IPS-NIHi7 (cell line): ENCODE results near the gene ZFAND6.
"Not testable (repeated sequence)": the region's sequence is repeated elsewhere in the genome, so short reads cannot be mapped to it uniquely, and the experiment has no call there.

Experiments
- DNase-seq: peaks from one replicate; pipeline ENCODE4 v3.0.0; 2012; ENCODE audit warnings: mixed read lengths; ENCODE audit errors: extremely low spot score

The ZFAND6 gene

GRCh38 chr15:80058851-80059785, at the start of gene ZFAND6:
ZFAND6 (plus strand) TSS chr15:80059676; CDS start chr15:80120345, 60,669 bp downstream.
- peak; percentile 97 for DNase-seq

DNA sequence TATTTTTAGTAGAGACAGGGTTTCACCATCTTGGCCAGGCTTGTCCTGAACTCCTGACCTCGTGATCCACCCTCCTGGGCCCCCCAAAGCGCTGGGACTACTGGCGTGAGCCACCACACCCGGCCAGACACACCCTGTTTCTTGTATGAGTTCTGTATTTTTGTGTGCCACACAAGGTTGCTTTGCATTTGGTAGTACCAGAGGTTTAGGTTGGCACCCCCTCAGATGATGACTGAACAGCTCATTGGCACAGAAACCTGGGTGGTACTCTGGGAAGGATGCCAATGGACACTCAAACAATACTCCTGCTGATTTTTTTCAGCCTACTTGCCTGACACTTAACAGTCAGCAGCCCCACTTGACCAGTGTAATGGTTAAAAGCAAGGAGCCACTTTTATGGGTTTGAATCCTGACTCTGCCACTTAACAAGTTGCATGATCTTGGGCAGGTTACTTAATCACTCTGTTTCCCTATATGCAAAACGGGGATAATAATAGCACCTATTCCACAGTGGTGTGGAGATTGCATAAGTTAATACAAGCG, 49.3 kb upstream of the ZFAND6 start:
- no peak for DNase-seq

GRCh38 chr15:80011041-80011523, 48.4 kb upstream of the ZFAND6 start:
- not testable (repeated sequence) for DNase-seq

DNA sequence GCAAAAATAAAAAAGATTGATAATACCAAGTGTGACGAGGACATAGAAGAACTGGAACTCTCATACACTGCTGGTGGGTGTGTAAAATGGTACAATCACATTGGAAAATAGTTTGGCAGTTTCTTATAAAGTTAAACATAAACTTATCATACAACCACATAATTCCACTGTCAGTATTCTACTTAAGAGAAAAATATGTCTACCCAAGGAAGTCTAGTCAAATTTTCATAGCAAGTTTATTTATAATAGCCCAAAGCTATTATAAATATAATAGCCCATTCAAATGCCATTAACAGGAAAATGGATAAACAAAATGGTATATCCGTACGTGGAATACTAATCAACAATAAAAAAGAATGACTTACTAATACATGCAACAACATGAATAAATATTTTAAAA, 47.9 kb upstream of the ZFAND6 start:
- no peak for DNase-seq

- DNase-seq, result no peak
Observed at GRCh38 chr15:80012060-80012726, 47.3 kb upstream of the ZFAND6 start.

DNA sequence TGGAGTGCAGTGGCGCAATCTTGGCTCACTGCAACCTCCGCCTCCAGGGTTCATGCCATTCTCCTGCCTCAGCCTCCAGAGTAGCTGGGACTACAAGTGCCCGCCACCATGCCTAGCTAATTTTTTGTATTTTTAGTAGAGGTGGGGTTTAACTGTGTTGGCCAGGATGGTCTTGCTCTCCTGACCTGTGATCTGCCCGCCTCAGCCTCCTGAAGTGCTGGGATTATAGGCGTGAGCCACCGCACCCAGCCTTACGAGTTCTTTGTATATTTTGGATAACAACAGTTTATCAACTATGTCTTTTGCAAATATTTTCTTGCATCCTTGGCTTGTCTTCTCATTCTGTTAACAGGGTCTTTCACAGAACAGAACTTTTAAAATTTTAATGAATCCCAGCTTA, 45.3 kb upstream of the ZFAND6 start:
- not testable (repeated sequence) for DNase-seq

GRCh38 chr15:80015156-80015555, 44.3 kb upstream of the ZFAND6 start:
- DNase-seq, result no peak

GRCh38 chr15:80016506-80016905, 43.0 kb upstream of the ZFAND6 start:
- DNase-seq, result not testable (repeated sequence)

GRCh38 chr15:80017139-80017538, 42.3 kb upstream of the ZFAND6 start:
- DNase-seq, result not testable (repeated sequence)

- no peak for DNase-seq
Observed at GRCh38 chr15:80019168-80019745, 40.2 kb upstream of the ZFAND6 start.

- not testable (repeated sequence) for DNase-seq
Observed at GRCh38 chr15:80020149-80020548, 39.3 kb upstream of the ZFAND6 start.

GRCh38 chr15:80020731-80021130, 38.7 kb upstream of the ZFAND6 start:
- DNase-seq, result no peak

DNA sequence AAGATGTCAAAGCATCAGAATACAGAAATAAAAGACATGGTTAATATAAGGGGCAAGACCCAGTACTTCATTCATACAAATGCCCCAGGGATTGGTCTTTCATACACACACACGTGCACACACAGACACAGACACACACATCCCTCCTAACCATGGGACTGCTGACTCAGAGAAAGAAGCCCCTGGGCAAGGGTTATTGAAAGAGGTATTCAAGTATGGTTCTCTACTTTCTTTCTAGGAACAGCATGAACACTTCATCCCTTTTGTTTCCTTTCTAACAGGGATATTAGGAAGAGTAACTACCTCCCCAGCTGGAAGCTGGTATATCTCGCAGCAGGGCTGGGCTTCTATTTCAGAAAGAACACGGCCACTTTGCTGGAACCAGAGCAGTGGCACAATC, 33.2 kb upstream of the ZFAND6 start:
- no peak for DNase-seq

DNA sequence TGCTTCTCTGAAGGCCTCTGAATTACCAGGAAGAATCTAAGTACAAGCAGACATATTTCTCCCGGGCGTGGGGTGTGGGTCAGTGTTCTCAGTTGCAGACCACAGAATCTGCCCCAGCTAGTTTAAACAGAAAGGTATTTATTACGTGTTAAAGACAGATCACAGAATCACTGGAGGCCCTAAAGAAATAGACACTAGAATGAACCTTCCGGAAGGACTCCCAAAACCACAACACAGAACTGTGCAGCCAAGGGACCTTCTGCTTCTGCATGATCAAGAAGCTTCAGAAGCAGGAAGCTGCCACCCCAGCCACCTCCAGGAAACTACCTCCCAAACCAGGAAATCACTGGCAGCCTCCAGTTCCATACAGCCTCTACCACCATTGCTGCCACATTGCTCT, 32.7 kb upstream of the ZFAND6 start:
- no peak for DNase-seq

- DNase-seq, result no peak
Observed at GRCh38 chr15:80028937-80029336, 30.5 kb upstream of the ZFAND6 start.

DNA sequence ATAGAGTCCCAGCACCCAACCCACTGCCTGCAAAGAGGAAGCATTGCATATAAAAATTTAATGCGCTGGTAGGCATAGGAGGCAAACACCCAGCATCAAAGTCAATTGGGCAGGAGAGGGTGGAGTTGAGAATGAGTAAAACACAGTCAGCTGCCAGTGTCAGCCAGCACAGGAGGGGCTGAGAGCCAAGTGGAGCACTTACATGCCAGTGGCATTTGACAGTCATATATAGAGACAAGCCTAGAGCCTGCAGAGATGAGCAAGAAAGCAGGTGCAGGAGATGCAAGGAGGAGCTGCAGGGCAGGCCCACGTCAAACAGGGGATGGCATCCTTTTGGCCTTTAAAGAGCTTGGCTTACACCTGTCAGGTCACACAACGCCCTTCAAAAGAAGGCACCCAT, 27.6 kb upstream of the ZFAND6 start:
- no peak for DNase-seq

- no peak for DNase-seq
Observed at GRCh38 chr15:80034629-80035028, 24.8 kb upstream of the ZFAND6 start.

DNA sequence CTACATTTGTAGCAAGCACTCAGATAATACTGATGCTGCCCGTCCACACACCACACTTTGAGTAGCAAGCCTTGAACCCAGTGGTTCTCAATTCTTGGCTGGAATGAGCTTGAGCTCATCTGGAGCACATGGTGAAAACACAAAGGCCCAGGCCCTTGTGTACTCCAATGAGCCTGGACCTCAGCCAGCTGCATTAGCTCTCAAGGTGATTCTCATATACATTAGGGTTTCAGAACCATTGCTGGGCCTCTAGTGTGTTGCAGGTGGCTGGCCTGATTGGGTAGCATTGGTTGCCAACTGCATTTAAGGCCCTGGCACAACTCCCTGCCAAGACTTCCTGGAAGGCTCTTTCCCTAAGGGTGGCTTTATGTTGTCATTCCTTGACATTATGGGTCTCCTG, 23.4 kb upstream of the ZFAND6 start:
- DNase-seq, result no peak

DNA sequence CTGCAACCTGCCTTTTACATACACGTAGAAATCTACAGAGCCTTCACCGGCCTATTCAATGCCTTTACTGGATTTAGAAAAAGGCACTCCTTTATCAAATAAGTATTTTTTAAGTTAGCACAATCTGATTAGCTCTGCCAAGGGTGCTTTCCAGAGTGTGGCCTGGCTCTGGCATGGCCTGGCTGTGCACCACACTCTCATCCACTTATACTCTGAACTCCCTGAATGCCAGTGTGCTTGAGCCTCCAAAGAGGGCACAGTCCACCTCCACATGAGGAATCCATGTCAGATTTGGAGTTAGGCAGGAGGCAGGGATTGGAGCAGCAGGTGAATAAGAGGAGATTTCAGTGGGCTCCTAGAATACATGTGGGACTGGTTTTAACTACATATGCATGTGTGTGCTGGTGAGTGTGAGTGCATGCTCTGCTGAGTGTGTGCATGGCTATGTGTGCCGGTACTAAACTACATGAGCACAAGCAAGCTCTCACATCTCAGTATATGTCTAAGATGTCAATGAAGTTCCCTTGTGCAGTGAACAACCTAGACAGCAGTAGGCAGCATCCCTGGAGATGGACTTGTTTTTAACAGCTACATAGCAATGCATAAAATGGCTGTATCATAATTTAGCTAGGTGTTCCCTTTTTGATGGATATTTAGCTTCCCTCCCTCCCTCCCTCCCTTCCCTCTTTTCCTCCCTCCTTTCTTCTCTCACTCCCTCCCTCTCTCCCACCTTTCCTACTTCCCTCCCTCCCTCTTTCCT, 17.8 kb upstream of the ZFAND6 start:
- no peak for DNase-seq

DNA sequence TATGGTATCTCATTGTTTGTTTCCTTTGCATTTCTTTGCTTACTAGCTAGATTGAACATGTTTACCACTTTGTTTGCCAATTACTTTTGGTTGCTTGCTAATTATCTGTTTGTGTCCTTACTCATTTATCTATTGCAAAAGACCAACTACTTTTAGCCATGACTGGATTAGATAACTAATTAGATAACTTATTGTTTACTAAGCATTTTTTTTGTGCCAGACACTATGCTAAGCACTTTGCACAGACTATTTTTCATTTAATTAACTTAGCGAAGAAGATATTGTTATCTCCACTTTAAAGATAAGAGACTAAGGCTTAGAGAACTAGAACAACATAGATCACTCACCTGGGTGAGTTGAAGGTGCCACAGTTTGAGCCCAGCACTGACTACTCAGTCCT, 16.9 kb upstream of the ZFAND6 start:
- no peak for DNase-seq

DNA sequence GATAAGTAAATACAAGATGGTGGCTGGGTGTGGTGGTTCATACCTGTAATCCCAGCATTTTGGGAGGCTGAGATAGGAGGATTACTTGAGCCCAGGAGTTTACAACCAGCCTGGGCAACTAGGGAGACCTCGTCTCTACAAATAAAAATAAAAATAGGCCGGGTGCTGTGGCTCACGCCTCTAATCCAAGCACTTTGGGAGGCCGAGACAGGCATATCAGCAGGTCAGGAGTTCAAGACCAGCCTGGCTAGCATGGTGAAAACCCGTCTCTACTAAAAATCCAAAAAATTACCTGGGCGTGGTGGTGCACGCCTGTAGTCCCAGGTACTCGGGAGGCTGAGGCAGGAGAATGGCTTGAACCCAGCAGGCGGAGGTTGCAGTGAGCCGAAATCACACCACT, 14.3 kb upstream of the ZFAND6 start:
- not testable (repeated sequence) for DNase-seq
